ENCODE data around the gene AATF. TPM values are rescaled to one million over a fixed set of nuclear protein-coding genes. Genes with fewer than 3 reads are reported as not detected.

AATF gene
- total and polyA plus RNA-seq, 2 experiments from 2014 or later = 35.6 to 48.1 TPM

- Histone ChIP-seq H3K36me3 (ENCODE audit: low read depth) (no peaks in the 10 kb centered on the region), H3K4me1 (ENCODE audit: insufficient read depth) (peaks cover 10% of the 10 kb centered on the region; the same call in 1 of the 2 replicates), H3K9me2 (ENCODE audit: insufficient read depth) (no peaks in the 10 kb centered on the region), H3K27ac (no peak overlapping the region), H3F3A (ENCODE audit: insufficient read depth) (peaks cover 4% of the 10 kb centered on the region; the same call in 1 of the 2 replicates), H2AFZ (no peak overlapping the region), H3K4me2 (ENCODE audit: unreplicated experiment) (no peak overlapping the region), H4K20me1 (ENCODE audit: insufficient read depth) (no peaks in the 10 kb centered on the region), H3K9ac (no peak overlapping the region), H3K27me3 (replicated peaks; ENCODE audit: insufficient read depth) (peaks cover 12% of the 10 kb centered on the region; the same call in 1 of the 2 replicates), H3K9me3 (ENCODE audit: low read depth) (no peaks in the 10 kb centered on the region), H3K79me2 (ENCODE audit: insufficient read depth) (no peaks in the 10 kb centered on the region), H3K4me3 (no peak overlapping the region)
- DNase-seq = no peak
- in situ Hi-C loops (cut with MboI) = no loop called here
- TF ChIP-seq EZH2phosphoT487 (IDR thresholded peaks at IDR 0.05; ENCODE audit: insufficient read depth, low read depth) (no peak), EZH2 (IDR thresholded peaks at IDR 0.05; ENCODE audit: insufficient read depth, poor library complexity, severe bottlenecking) (no peak)
Measured at GRCh38 chr17:36922175-36922574, 26.6 kb upstream of the AATF start.

GRCh38 chr17:36923814-36924221, 24.9 kb upstream of the AATF start:
- TF ChIP-seq EZH2phosphoT487 (IDR thresholded peaks at IDR 0.05; ENCODE audit: insufficient read depth, low read depth) (no peak), EZH2 (IDR thresholded peaks at IDR 0.05; ENCODE audit: insufficient read depth, poor library complexity, severe bottlenecking) (no peak)
- no peak overlapping the region for H3K9ac ChIP-seq
- no peaks in the 10 kb centered on the region for H4K20me1 ChIP-seq (ENCODE audit: insufficient read depth)
- H3K9me2 ChIP-seq (ENCODE audit: insufficient read depth) = no peaks in the 10 kb centered on the region
- H2AFZ ChIP-seq = no peak overlapping the region
- H3K27ac ChIP-seq = no peak overlapping the region
- H3K79me2 ChIP-seq (ENCODE audit: insufficient read depth) = no peaks in the 10 kb centered on the region
- H3F3A ChIP-seq (ENCODE audit: insufficient read depth) = no peaks in the 10 kb centered on the region
- DNase-seq = no peak
- peaks cover 29% of the 10 kb centered on the region for H3K27me3 ChIP-seq (replicated peaks; ENCODE audit: insufficient read depth)
- no peaks in the 10 kb centered on the region for H3K36me3 ChIP-seq (ENCODE audit: low read depth)
- H3K4me2 ChIP-seq (ENCODE audit: unreplicated experiment) = no peak overlapping the region
- no peak overlapping the region for H3K4me3 ChIP-seq
- in situ Hi-C loops (cut with MboI) = no loop called here
- 73 to 75% methylated on average over 5 of the region's 5 CpGs for WGBS, 2 experiments (ENCODE audit: low coverage in 1 of 2, low lambda C conversion rate in 2 of 2, missing lambda C conversion rate in 2 of 2)
- H3K9me3 ChIP-seq (ENCODE audit: low read depth) = no peaks in the 10 kb centered on the region
- peaks cover 10% of the 10 kb centered on the region; the same call in 1 of the 2 replicates for H3K4me1 ChIP-seq (ENCODE audit: insufficient read depth)

- in situ Hi-C loops (cut with MboI) = no loop called here
- DNase-seq = no peak
Measured at GRCh38 chr17:36926226-36926625, 22.5 kb upstream of the AATF start.

GRCh38 chr17:36926701-36927100, 22.1 kb upstream of the AATF start:
- in situ Hi-C loops (cut with MboI) = no loop called here
- Histone ChIP-seq H3K4me2 (ENCODE audit: unreplicated experiment) (no peak overlapping the region), H3F3A (ENCODE audit: insufficient read depth) (no peaks in the 10 kb centered on the region), H3K79me2 (ENCODE audit: insufficient read depth) (no peaks in the 10 kb centered on the region), H3K4me1 (ENCODE audit: insufficient read depth) (no peaks in the 10 kb centered on the region), H3K4me3 (no peak overlapping the region), H2AFZ (no peak overlapping the region), H4K20me1 (ENCODE audit: insufficient read depth) (no peaks in the 10 kb centered on the region), H3K9ac (no peak overlapping the region), H3K9me3 (ENCODE audit: low read depth) (no peaks in the 10 kb centered on the region), H3K9me2 (ENCODE audit: insufficient read depth) (no peaks in the 10 kb centered on the region), H3K27me3 (replicated peaks; ENCODE audit: insufficient read depth) (peaks cover 57% of the 10 kb centered on the region), H3K27ac (no peak overlapping the region), H3K36me3 (ENCODE audit: low read depth) (no peaks in the 10 kb centered on the region)
- no peak for TF ChIP-seq EZH2 (IDR thresholded peaks at IDR 0.05; ENCODE audit: insufficient read depth, poor library complexity, severe bottlenecking)
- no peak for TF ChIP-seq EZH2phosphoT487 (IDR thresholded peaks at IDR 0.05; ENCODE audit: insufficient read depth, low read depth)
- no peak for DNase-seq
- 69 to 76% methylated on average over 2 of the region's 2 CpGs for WGBS, 2 experiments (ENCODE audit: low coverage in 1 of 2, low lambda C conversion rate in 2 of 2, missing lambda C conversion rate in 2 of 2)

More at GRCh38 chr17:36926226-36926625, 22.5 kb upstream of the AATF start:
- Histone ChIP-seq H3K9me3 (ENCODE audit: low read depth) (no peaks in the 10 kb centered on the region), H3K27ac (no peak overlapping the region), H2AFZ (no peak overlapping the region), H3K9ac (no peak overlapping the region), H3K36me3 (ENCODE audit: low read depth) (no peaks in the 10 kb centered on the region), H3F3A (ENCODE audit: insufficient read depth) (no peaks in the 10 kb centered on the region), H3K9me2 (ENCODE audit: insufficient read depth) (no peaks in the 10 kb centered on the region), H3K4me1 (ENCODE audit: insufficient read depth) (no peaks in the 10 kb centered on the region), H3K27me3 (replicated peaks; ENCODE audit: insufficient read depth) (peaks cover 53% of the 10 kb centered on the region), H4K20me1 (ENCODE audit: insufficient read depth) (no peaks in the 10 kb centered on the region), H3K4me3 (no peak overlapping the region), H3K79me2 (ENCODE audit: insufficient read depth) (no peaks in the 10 kb centered on the region), H3K4me2 (ENCODE audit: unreplicated experiment) (no peak overlapping the region)
- TF ChIP-seq EZH2phosphoT487 (IDR thresholded peaks at IDR 0.05; ENCODE audit: insufficient read depth, low read depth) (no peak), EZH2 (IDR thresholded peaks at IDR 0.05; ENCODE audit: insufficient read depth, poor library complexity, severe bottlenecking) (no peak)
- 58 to 66% methylated on average over 3 of the region's 3 CpGs for WGBS, 2 experiments (ENCODE audit: low coverage in 1 of 2, low lambda C conversion rate in 2 of 2, missing lambda C conversion rate in 2 of 2)
